OCI-LY7 (cell line): ENCODE data around the gene EHD2.

Source experiments
- CTCF ChIP-seq: fragments of 200-600 bp; sonication (generic); conservative IDR thresholded peaks from 2 replicates; pipeline ENCODE4 v1.5.1; 2014; ENCODE audit warnings: mild to moderate bottlenecking, antibody characterized with exemption, low read length, moderate library complexity, mixed read lengths
- EZH2phosphoT487 ChIP-seq: fragments of 200-600 bp; sonication (generic); IDR thresholded peaks from 2 replicates; pipeline ENCODE4 v1.6.1; 2018; ENCODE audit warnings: low read depth, borderline replicate concordance, mild to moderate bottlenecking, mixed run types, antibody characterized with exemption, low read length, moderate library complexity, mixed read lengths

- TF ChIP-seq CTCF (no peak), EZH2phosphoT487 (no peak)
Observed at GRCh38 chr19:47766359-47766620, 53.1 kb downstream of the EHD2 start.
